ENCODE results near the gene INSC. TPM values are rescaled to one million over a fixed set of nuclear protein-coding genes. Genes with fewer than 3 reads are reported as not detected.

The INSC gene
- total and polyA plus RNA-seq, 12 donors, result 0.11 to 1.4 (median 0.61) TPM; not detected in 4

DNA sequence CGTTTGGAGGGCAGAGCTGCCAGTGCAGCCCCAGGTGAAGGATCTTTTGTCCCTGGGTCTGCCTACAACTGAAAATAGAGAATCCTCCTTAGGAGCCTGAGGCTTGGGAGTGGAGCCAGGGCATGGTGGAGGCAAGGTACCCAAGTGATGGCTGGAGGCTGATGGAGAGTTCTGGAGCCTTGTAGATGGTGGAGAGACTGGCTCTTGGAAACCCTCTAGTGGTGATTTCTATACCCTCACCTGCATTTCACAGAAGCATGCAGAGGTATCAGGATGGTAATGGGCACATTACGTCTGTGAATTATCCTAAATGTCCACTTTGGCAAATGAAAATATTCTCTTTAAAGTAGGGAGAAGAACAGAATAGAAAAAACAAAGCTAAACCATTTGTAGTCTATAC lies 44.4 kb downstream of the INSC start:
- H3K27ac ChIP-seq, result no peak overlapping the region
- no peaks in the 10 kb centered on the region for H3K9me3 ChIP-seq (replicated peaks in 1 of 3)
- H3K4me3 ChIP-seq, result no peak overlapping the region
- no peaks in the 10 kb centered on the region for H3K36me3 ChIP-seq (replicated peaks in 1 of 2)
- DNase-seq, result no peak
- 45 to 52% (median 46%) methylated on average over 2 of the region's 2 CpGs for WGBS, 4 donors
- no peaks in the 10 kb centered on the region for H3K4me1 ChIP-seq (replicated peaks in 1 of 2)
- TF ChIP-seq POLR2A (IDR thresholded peaks at IDR 0.05), result no peak
- TF ChIP-seq, protein P1, sequence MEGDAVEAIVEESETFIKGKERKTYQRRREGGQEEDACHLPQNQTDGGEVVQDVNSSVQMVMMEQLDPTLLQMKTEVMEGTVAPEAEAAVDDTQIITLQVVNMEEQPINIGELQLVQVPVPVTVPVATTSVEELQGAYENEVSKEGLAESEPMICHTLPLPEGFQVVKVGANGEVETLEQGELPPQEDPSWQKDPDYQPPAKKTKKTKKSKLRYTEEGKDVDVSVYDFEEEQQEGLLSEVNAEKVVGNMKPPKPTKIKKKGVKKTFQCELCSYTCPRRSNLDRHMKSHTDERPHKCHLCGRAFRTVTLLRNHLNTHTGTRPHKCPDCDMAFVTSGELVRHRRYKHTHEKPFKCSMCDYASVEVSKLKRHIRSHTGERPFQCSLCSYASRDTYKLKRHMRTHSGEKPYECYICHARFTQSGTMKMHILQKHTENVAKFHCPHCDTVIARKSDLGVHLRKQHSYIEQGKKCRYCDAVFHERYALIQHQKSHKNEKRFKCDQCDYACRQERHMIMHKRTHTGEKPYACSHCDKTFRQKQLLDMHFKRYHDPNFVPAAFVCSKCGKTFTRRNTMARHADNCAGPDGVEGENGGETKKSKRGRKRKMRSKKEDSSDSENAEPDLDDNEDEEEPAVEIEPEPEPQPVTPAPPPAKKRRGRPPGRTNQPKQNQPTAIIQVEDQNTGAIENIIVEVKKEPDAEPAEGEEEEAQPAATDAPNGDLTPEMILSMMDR (IDR thresholded peaks at IDR 0.05), result peak in 1 of 6 experiments; percentile 7
- intact Hi-C loops (cut with DNase I), result no loop called here
- H3K27me3 ChIP-seq, result no peaks in the 10 kb centered on the region

DNA sequence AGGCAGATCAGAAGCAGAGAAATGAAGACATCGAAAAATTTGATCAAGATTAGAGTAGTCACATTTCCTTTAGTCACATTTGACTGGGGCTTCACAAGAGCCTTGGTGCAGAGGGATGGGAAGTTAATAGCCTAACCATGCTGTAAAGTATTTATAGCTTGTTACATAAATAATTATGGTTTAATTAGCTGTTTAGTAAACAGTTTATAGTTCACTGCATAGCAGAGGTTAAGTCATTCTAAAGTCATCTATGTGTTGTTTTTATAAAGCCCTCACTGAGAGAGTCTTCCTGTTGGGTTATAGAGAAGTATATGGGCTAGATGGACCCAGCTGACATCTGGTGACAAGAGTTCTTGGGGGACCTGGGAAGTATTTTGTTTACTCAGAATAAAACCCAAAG lies 47.1 kb downstream of the INSC start:
- no peak for DNase-seq
- TF ChIP-seq, protein P1 (IDR thresholded peaks at IDR 0.05), result no peak
- no peak for TF ChIP-seq POLR2A (IDR thresholded peaks at IDR 0.05)
- intact Hi-C loops (cut with DNase I), result no loop called here
- H3K27me3 ChIP-seq, result no peaks in the 10 kb centered on the region
- no peaks in the 10 kb centered on the region for H3K9me3 ChIP-seq (replicated peaks in 1 of 3)
- H3K27ac ChIP-seq, result no peak overlapping the region
- no peaks in the 10 kb centered on the region for H3K36me3 ChIP-seq (replicated peaks in 1 of 2)
- no peak overlapping the region for H3K4me3 ChIP-seq
- no peaks in the 10 kb centered on the region for H3K4me1 ChIP-seq (replicated peaks in 1 of 2)
- WGBS, 4 donors, result 57 to 85% (median 74%) methylated on average over 1 of the region's 1 CpG

- no peak overlapping the region for H3K4me3 ChIP-seq
- no peaks in the 10 kb centered on the region for H3K36me3 ChIP-seq (replicated peaks in 1 of 2)
- no peak for DNase-seq
- TF ChIP-seq POLR2A (IDR thresholded peaks at IDR 0.05), result no peak
- TF ChIP-seq, protein P1 (IDR thresholded peaks at IDR 0.05), result no peak
- no peak overlapping the region for H3K27ac ChIP-seq
- H3K4me1 ChIP-seq (replicated peaks in 1 of 2), result no peaks in the 10 kb centered on the region
- no peaks in the 10 kb centered on the region for H3K9me3 ChIP-seq (replicated peaks in 1 of 3)
- intact Hi-C loops (cut with DNase I), result no loop called here
- H3K27me3 ChIP-seq, result no peaks in the 10 kb centered on the region
These were observed 48.4 kb downstream of the INSC start for GRCh38 chr11:15163136-15163535.

DNA sequence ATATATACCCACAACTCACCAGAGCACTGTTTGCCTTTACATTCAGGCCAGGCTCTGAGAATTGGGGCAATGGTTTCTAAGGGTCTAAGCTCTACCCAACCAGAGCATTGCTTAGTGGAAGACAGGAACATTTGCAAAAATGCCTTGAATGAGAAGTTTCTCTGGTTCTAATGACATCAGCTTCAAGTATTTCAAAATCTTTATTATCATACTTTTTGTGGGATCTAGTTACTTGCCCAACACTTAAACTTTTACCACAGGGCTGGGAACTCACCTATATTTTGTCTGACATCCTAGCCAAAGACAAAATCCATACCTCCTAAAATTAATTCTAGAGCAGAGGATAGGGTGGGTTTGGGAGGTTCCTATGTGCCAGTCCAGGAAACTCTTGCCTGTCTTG lies 51.5 kb downstream of the INSC start:
- TF ChIP-seq POLR2A (IDR thresholded peaks at IDR 0.05), result no peak
- TF ChIP-seq, protein P1 (IDR thresholded peaks at IDR 0.05), result no peak
- no peak overlapping the region for H3K27ac ChIP-seq
- DNase-seq, result no peak
- no peak overlapping the region for H3K4me3 ChIP-seq
- no peaks in the 10 kb centered on the region for H3K27me3 ChIP-seq
- no peaks in the 10 kb centered on the region for H3K4me1 ChIP-seq (replicated peaks in 1 of 2)
- H3K9me3 ChIP-seq (replicated peaks in 1 of 3), result no peaks in the 10 kb centered on the region
- no peaks in the 10 kb centered on the region for H3K36me3 ChIP-seq (replicated peaks in 1 of 2)
- intact Hi-C loops (cut with DNase I), result no loop called here
